K562 (cell line): ENCODE data around the gene FBXW11. TPM values are rescaled to one million over a fixed set of nuclear protein-coding genes. Genes with fewer than 3 reads are reported as not detected.

ENCODE experiments used
- ATAC-seq: fragments of 200-7000 bp; cut with Tn5 transposase; 3 replicates; pipeline ENCODE4 v1.9.1; 2020; ENCODE audit warnings: moderate library complexity
- BruUV-seq: library from RNA; stranded (reverse); fragments of 400-500 nt; replicated peaks from 2 replicates; lab custom pipeline; 2021; lab: Mats Ljungman, UMichigan
- CTCF ChIA-PET: fragments of 300-600 bp; formaldehyde crosslinking; extraction: SDS; loops from one replicate; lab custom pipeline; 2021; ENCODE audit warnings: low intra/inter-chr PET ratio; lab: Yijun Ruan, JAX
- POLR2A ChIA-PET: fragments of 300-600, 350-650 bp; sonication (Branson Sonifier 250); formaldehyde crosslinking; extraction: SDS; loops from one replicate; lab custom pipeline; 2021; ENCODE audit warnings: antibody characterized with exemption, inconsistent platforms; lab: Yijun Ruan, JAX
- DNase-seq, 4 experiments: peaks; one replicate each; pipeline versions ENCODE4 v3.0.0 to v3.0.0-alpha.2; 2011 to 2018; ENCODE audit warnings: low spot score in 3 of 4, mixed read lengths in 3 of 4; ENCODE audit errors: extremely low read depth in 1 of 4
- FAIRE-seq: peaks from 2 replicates; lab custom pipeline; 2011; peaks lifted over from hg19 to GRCh38; lab: Jason Lieb, UNC
- H2AFZ ChIP-seq: 2 replicates; pipeline ENCODE4 v1.6.0; 2011; ENCODE audit warnings: low read depth, low read length, control low read depth, inconsistent platforms
- H3K27ac ChIP-seq: fragments of 200-600 bp; 3 replicates; pipeline ENCODE4 v1.8.0; 2011; ENCODE audit warnings: low read depth, mild to moderate bottlenecking, control low read depth, inconsistent platforms, low read length, moderate library complexity, mixed read lengths; ENCODE audit errors: extremely low read depth
- H3K27me3 ChIP-seq, 2 experiments: fragments of 300-600 bp in 1 of 2; 2 replicates in 1 of 2; 3 replicates in 1 of 2; pipeline versions ENCODE4 v1.6.0 to v1.8.0; 2011; ENCODE audit warnings: inconsistent platforms in 2 of 2, low read length in 2 of 2, mild to moderate bottlenecking in 1 of 2, mixed read lengths in 1 of 2, moderate library complexity in 1 of 2; ENCODE audit not compliant: control insufficient read depth in 2 of 2, insufficient read depth in 2 of 2
- H3K36me3 ChIP-seq: fragments of 300-600 bp; 3 replicates; pipeline ENCODE4 v1.8.0; 2011; ENCODE audit warnings: mild to moderate bottlenecking, low read length, inconsistent platforms; ENCODE audit not compliant: control insufficient read depth, insufficient read depth
- H3K4me1 ChIP-seq, 2 experiments: fragments of 200-600 bp in 1 of 2; replicated peaks in 1 of 2; 2 replicates in 1 of 2; 3 replicates in 1 of 2; pipeline versions ENCODE4 v1.5.1 to v1.8.0; 2011; ENCODE audit warnings: inconsistent platforms in 2 of 2, low read length in 2 of 2, mild to moderate bottlenecking in 1 of 2, mixed read lengths in 1 of 2, moderate library complexity in 1 of 2; ENCODE audit not compliant: control insufficient read depth in 2 of 2, insufficient read depth in 2 of 2
- H3K4me2 ChIP-seq: 2 replicates; pipeline ENCODE4 v1.6.1; 2011; ENCODE audit warnings: low read length, control low read depth, inconsistent platforms, mixed read lengths; ENCODE audit not compliant: insufficient read depth
- H3K4me3 ChIP-seq: fragments of 200-600 bp; sonication (generic), shearing (Covaris generic); 2 replicates; pipeline ENCODE4 v1.5.1; 2016; ENCODE audit warnings: control low read depth, inconsistent platforms
- H3K79me2 ChIP-seq: fragments of 200-600 bp; 3 replicates; pipeline ENCODE4 v1.8.0; 2011; ENCODE audit warnings: low read length, inconsistent platforms; ENCODE audit not compliant: control insufficient read depth, insufficient read depth
- H3K9ac ChIP-seq, 2 experiments: 2 replicates each; pipeline versions ENCODE4 v1.6.0 to v1.6.1; 2011; ENCODE audit warnings: low read depth in 2 of 2, low read length in 2 of 2, control low read depth in 1 of 2, inconsistent platforms in 1 of 2, mild to moderate bottlenecking in 1 of 2, mixed read lengths in 1 of 2; ENCODE audit not compliant: insufficient read depth in 1 of 2
- H3K9me1 ChIP-seq: one replicate; pipeline ENCODE4 v1.6.0; 2011; ENCODE audit warnings: inconsistent platforms, mild to moderate bottlenecking, low read length, moderate library complexity; ENCODE audit not compliant: control insufficient read depth, insufficient read depth
- H3K9me3 ChIP-seq: replicated peaks from 2 replicates; pipeline ENCODE4 v1.5.1; 2011; ENCODE audit warnings: low read depth, low read length, inconsistent platforms; ENCODE audit not compliant: control insufficient read depth, insufficient read depth
- H4K20me1 ChIP-seq: replicated peaks from 2 replicates; pipeline ENCODE4 v1.6.1; 2011; ENCODE audit warnings: low read length, inconsistent platforms, mixed read lengths; ENCODE audit not compliant: control insufficient read depth, insufficient read depth
- OTX1 ChIP-seq: fragments of 450-650 bp; formaldehyde crosslinking; IDR thresholded peaks from 2 replicates; pipeline ENCODE4 v1.4.0; 2022; ENCODE audit warnings: mild to moderate bottlenecking
- WGBS: fragments of 100-300 bp; shearing (Covaris generic); methylation state at CpG from one replicate; pipeline ENCODE4 v1.1.6; 2016; ENCODE audit warnings: low coverage, mixed read lengths; ENCODE audit not compliant: insufficient coverage; ENCODE audit errors: missing lambda C conversion rate; 5-methylcytosine and 5-hydroxymethylcytosine counted together
- in situ Hi-C: fragments of 300-500 bp; cut with MboI; formaldehyde crosslinking; loops from 4 replicates; pipeline ENCODE4 v1.15.0; 2018; ENCODE audit warnings: inconsistent platforms, mixed read lengths
- intact Hi-C: fragments of 100-400 bp; cut with micrococcal nuclease; formaldehyde crosslinking; loops from 2 replicates; pipeline ENCODE4 v1.14.2; 2022
- polyA plus RNA-seq, 8 experiments: library from polyadenylated mRNA; depleted of rRNA in 4 of 8; stranded (reverse) in 5 of 8; unstranded in 3 of 8; fragments of >200 nt; fragmentation: Nextera tagmentation in 2 of 8; fragmentation: Illumina TruSeq in 1 of 8; extraction: Ambion mirVana in 2 of 8; extraction: Trizol in 1 of 8; gene quantifications; 2 replicates each; pipeline versions ENCODE4 v1.2.1 to v1.2.3, GENCODE V29; 2011 to 2014; ENCODE audit warnings: inconsistent platforms in 1 of 8, missing spikeins in 1 of 8
- total RNA-seq, 7 experiments: library from RNA; depleted of rRNA in 6 of 7; stranded (reverse); fragments of >200 nt in 6 of 7; fragmentation: Illumina TruSeq in 2 of 7; extraction: Trizol in 2 of 7; gene quantifications; 2 replicates each; pipeline versions ENCODE4 v1.2.1 to v1.2.3, GENCODE V29; 2011 to 2021; ENCODE audit warnings: low replicate concordance in 1 of 7
- TF ChIP-seq, protein P1 (sequence below): sonication (generic); formaldehyde crosslinking; IDR thresholded peaks from 2 replicates; pipeline ENCODE4 v1.8.0; 2022; ENCODE audit warnings: missing genetic modification reagents, mild to moderate bottlenecking, borderline replicate concordance

The FBXW11 gene
- total and polyA plus RNA-seq, 9 of the 15 experiments (the other 6 are each of a cell fraction or from before 2014, with no cell fraction given), result 3.0 to 28.6 (median 23.6) TPM

- TF ChIP-seq, protein P1, sequence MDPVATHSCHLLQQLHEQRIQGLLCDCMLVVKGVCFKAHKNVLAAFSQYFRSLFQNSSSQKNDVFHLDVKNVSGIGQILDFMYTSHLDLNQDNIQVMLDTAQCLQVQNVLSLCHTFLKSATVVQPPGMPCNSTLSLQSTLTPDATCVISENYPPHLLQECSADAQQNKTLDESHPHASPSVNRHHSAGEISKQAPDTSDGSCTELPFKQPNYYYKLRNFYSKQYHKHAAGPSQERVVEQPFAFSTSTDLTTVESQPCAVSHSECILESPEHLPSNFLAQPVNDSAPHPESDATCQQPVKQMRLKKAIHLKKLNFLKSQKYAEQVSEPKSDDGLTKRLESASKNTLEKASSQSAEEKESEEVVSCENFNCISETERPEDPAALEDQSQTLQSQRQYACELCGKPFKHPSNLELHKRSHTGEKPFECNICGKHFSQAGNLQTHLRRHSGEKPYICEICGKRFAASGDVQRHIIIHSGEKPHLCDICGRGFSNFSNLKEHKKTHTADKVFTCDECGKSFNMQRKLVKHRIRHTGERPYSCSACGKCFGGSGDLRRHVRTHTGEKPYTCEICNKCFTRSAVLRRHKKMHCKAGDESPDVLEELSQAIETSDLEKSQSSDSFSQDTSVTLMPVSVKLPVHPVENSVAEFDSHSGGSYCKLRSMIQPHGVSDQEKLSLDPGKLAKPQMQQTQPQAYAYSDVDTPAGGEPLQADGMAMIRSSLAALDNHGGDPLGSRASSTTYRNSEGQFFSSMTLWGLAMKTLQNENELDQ, result no peak
- TF ChIP-seq, all 486 proteins: peak for 0
Observed at GRCh38 chr5:171992813-171993212, 13.6 kb downstream of the FBXW11 start (continued).

GRCh38 chr5:171992305-171992704 lies 14.1 kb downstream of the FBXW11 start:
- TF ChIP-seq OTX1 (CRISPR knock-in tag), result no peak
- POLR2A ChIA-PET, result interaction anchor here (1.0 kb wide), 1 partner anchor 25 kb away, joined by 5 read pairs; no protein-coding TSS in a partner anchor
- Histone ChIP-seq H3K27ac (no peak overlapping the region), H3K4me2 (no peak overlapping the region), H3K36me3 (peaks cover 7% of the 10 kb centered on the region; the same call in 2 of the 3 replicates), H3K27me3 (no peaks in the 10 kb centered on the region), H2AFZ (no peak overlapping the region), H3K9me3 (no peaks in the 10 kb centered on the region), H3K9me1 (no peaks in the 10 kb centered on the region), H3K4me3 (no peak overlapping the region), H3K4me1 (peaks cover 0 to 3% of the 10 kb centered on the region in 2 experiments; a peak in 3 of 5 replicates), H4K20me1 (no peaks in the 10 kb centered on the region; the same call in 1 of the 2 replicates), H3K9ac (no peak overlapping the region), H3K79me2 (peaks cover 43% of the 10 kb centered on the region)
- no TSS peak for BruUV-seq
- WGBS, result 100% methylated on average over 1 of the region's 3 CpGs
- intact Hi-C loops (no loop called here), in situ Hi-C loops (no loop called here)
- CTCF ChIA-PET, result no interaction called here
- ATAC-seq (no peak), DNase-seq (no peak), FAIRE-seq (no peak)
